Astrocyte (in vitro differentiated cells and primary cell): ENCODE results near the gene SYTL4. TPM values are rescaled to one million over a fixed set of nuclear protein-coding genes. Genes with fewer than 3 reads are reported as not detected.

Experiments used
- DNase-seq: peaks from one replicate; pipeline ENCODE4 v3.0.0-alpha.2; 2010; ENCODE audit warnings: low read depth
- FAIRE-seq: peaks from 2 replicates; lab custom pipeline; 2011; peaks lifted over from hg19 to GRCh38; lab: Jason Lieb, UNC
- H2AFZ ChIP-seq: 2 replicates; pipeline ENCODE4 v1.6.0; 2012; ENCODE audit warnings: low read depth, low read length, inconsistent platforms
- H3K27ac ChIP-seq: 2 replicates; pipeline ENCODE4 v1.5.1; 2011; ENCODE audit warnings: low read depth, low read length, inconsistent platforms
- H3K27me3 ChIP-seq: 2 replicates; pipeline ENCODE4 v1.6.0; 2011; ENCODE audit warnings: low read length, inconsistent platforms; ENCODE audit not compliant: insufficient read depth
- H3K36me3 ChIP-seq: 2 replicates; pipeline ENCODE4 v1.5.1; 2011; ENCODE audit warnings: low read length, inconsistent platforms; ENCODE audit not compliant: insufficient read depth
- H3K4me1 ChIP-seq: 2 replicates; pipeline ENCODE4 v1.5.1; 2011; ENCODE audit warnings: low read length, inconsistent platforms; ENCODE audit not compliant: insufficient read depth
- H3K4me2 ChIP-seq: 2 replicates; pipeline ENCODE4 v1.6.0; 2012; ENCODE audit warnings: low read length, inconsistent platforms
- H3K4me3 ChIP-seq: 2 replicates; pipeline ENCODE4 v1.5.1; 2011; ENCODE audit warnings: low read depth, mild to moderate bottlenecking, low read length, inconsistent platforms; ENCODE audit not compliant: insufficient read depth
- H3K79me2 ChIP-seq: 2 replicates; pipeline ENCODE4 v1.6.0; 2012; ENCODE audit warnings: mild to moderate bottlenecking, low read length, inconsistent platforms; ENCODE audit not compliant: insufficient read depth
- H3K9ac ChIP-seq: 2 replicates; pipeline ENCODE4 v1.6.0; 2012; ENCODE audit warnings: mild to moderate bottlenecking, low read length, inconsistent platforms
- H3K9me3 ChIP-seq: 2 replicates; pipeline ENCODE4 v1.5.1; 2012; ENCODE audit warnings: low read depth, mild to moderate bottlenecking, low read length, inconsistent platforms; ENCODE audit not compliant: insufficient read depth
- H4K20me1 ChIP-seq: 2 replicates; pipeline ENCODE4 v1.6.0; 2012; ENCODE audit warnings: low read length, inconsistent platforms; ENCODE audit not compliant: insufficient read depth
- H3K27ac Mint-ChIP-seq: one replicate; pipeline ENCODE4 v1.8.0; 2021; ENCODE audit warnings: mild to moderate bottlenecking, mixed read lengths; ENCODE audit not compliant: unreplicated experiment
- H3K27me3 Mint-ChIP-seq: one replicate; pipeline ENCODE4 v1.8.0; 2021; ENCODE audit warnings: low read depth, mixed read lengths; ENCODE audit not compliant: unreplicated experiment
- H3K36me3 Mint-ChIP-seq: one replicate; pipeline ENCODE4 v1.8.0; 2021; ENCODE audit warnings: low read depth, mixed read lengths; ENCODE audit not compliant: unreplicated experiment
- H3K4me1 Mint-ChIP-seq: one replicate; pipeline ENCODE4 v1.8.0; 2021; ENCODE audit warnings: low read depth, mixed read lengths; ENCODE audit not compliant: unreplicated experiment
- H3K4me3 Mint-ChIP-seq: one replicate; pipeline ENCODE4 v1.8.0; 2021; ENCODE audit warnings: mild to moderate bottlenecking, moderate library complexity, mixed read lengths; ENCODE audit not compliant: unreplicated experiment
- H3K9me3 Mint-ChIP-seq: one replicate; pipeline ENCODE4 v1.8.0; 2021; ENCODE audit warnings: mild to moderate bottlenecking, mixed read lengths; ENCODE audit not compliant: unreplicated experiment
- EZH2 ChIP-seq: IDR thresholded peaks from 2 replicates; pipeline ENCODE4 v1.6.1; 2012; ENCODE audit warnings: mild to moderate bottlenecking, low read length, inconsistent platforms; ENCODE audit not compliant: insufficient read depth
- total RNA-seq: library from RNA; stranded (reverse); gene quantifications from 2 replicates; pipeline ENCODE4 v1.2.1, GENCODE V29; 2021
- TF ChIP-seq, protein P1 (sequence below): IDR thresholded peaks from 2 replicates; pipeline ENCODE4 v1.5.1; 2011; ENCODE audit warnings: low read depth, mild to moderate bottlenecking, inconsistent platforms, low read length, moderate library complexity; ENCODE audit not compliant: insufficient read depth

Gene SYTL4
- total RNA-seq, 1 donor from 2014 or later: 3.3 TPM

DNA sequence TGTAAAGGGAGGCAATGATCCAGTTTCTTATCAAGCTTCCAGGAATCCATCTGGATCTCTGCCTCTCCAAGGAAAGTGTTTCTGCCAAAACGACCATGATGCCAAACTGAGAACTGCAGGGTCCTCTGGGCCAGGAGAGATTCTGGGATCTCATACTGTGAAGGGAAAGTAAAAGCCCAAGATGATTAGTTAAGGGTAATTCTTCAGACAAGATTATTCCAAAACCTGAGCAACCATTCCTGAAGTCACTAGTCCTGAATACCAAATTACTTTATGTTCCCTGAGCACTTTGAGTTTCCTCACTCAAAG lies 46.0 kb downstream of the SYTL4 start:
- Histone ChIP-seq H3K27me3 (no peaks in the 10 kb centered on the region), H3K4me3 (no peak overlapping the region), H3K79me2 (no peaks in the 10 kb centered on the region), H3K4me2 (no peak overlapping the region), H3K9ac (no peak overlapping the region), H3K4me1 (peaks cover 13% of the 10 kb centered on the region), H3K27ac (no peak overlapping the region), H4K20me1 (no peaks in the 10 kb centered on the region), H3K9me3 (no peaks in the 10 kb centered on the region), H2AFZ (no peak overlapping the region), H3K36me3 (peaks cover 3% of the 10 kb centered on the region)
- Mint-ChIP-seq H3K9me3 (no peaks in the 10 kb centered on the region), H3K4me3 (no peak overlapping the region), H3K36me3 (no peaks in the 10 kb centered on the region), H3K4me1 (peaks cover under 1% of the 10 kb centered on the region), H3K27me3 (no peaks in the 10 kb centered on the region), H3K27ac (no peak overlapping the region)
- no peak for DNase-seq
- TF ChIP-seq, protein P1, sequence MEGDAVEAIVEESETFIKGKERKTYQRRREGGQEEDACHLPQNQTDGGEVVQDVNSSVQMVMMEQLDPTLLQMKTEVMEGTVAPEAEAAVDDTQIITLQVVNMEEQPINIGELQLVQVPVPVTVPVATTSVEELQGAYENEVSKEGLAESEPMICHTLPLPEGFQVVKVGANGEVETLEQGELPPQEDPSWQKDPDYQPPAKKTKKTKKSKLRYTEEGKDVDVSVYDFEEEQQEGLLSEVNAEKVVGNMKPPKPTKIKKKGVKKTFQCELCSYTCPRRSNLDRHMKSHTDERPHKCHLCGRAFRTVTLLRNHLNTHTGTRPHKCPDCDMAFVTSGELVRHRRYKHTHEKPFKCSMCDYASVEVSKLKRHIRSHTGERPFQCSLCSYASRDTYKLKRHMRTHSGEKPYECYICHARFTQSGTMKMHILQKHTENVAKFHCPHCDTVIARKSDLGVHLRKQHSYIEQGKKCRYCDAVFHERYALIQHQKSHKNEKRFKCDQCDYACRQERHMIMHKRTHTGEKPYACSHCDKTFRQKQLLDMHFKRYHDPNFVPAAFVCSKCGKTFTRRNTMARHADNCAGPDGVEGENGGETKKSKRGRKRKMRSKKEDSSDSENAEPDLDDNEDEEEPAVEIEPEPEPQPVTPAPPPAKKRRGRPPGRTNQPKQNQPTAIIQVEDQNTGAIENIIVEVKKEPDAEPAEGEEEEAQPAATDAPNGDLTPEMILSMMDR: no peak
- no peak for TF ChIP-seq EZH2
- no peak for FAIRE-seq

DNA sequence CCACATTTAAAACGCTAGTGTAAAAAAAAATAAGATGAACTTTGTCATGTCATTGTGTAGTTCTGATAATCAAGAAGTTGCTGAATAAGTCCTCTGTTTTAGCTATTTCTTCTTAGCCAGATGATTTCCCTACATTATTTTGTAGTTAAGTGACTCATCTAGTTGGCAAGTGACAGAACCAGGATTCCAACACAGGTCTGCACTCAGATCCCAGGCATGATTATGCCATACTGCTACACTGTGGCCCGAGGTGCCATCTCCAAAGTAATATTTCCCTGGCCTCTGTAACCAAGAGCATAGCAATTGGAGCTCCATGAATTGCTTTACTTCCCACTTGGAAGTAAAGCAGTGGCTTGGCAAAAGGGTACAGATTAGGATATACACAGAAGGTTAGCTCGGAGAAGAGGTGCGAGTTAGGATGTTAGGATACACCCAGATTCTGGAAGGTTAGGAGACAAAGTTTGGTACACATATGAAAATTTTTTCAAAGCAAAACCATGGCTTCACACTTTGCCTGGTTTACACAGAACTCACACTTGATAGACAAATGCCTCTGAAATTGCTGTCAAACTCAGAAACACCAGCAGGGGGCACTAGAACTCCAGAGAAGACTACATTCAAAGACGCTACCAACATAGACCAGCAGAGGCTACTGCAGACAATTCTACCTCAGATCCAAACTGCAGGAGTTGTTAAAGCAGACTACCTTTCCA lies 46.5 kb downstream of the SYTL4 start:
- FAIRE-seq: peak; percentile 99

DNA sequence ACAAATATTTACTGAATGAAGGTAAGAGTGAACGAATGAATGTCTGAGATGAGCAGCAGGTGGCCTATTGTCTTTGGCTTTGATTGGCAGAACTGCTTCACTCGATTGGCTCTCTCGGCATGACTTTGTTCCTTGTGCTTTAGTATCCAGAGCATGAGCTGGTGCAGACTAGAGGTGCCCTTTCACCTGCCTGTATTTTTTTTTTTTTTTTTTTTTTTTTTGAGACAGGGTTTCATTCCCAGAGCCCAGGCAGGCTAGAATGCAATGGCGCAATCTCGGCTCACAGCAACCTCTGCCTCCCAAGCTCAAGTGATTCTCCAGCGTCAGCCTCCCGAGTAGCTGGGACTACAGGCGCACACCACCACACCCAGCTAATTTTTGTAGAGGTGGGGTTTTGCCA lies 49.0 kb downstream of the SYTL4 start:
- no peak for DNase-seq
- Histone ChIP-seq H3K9me3 (no peaks in the 10 kb centered on the region), H3K27me3 (no peaks in the 10 kb centered on the region), H3K79me2 (no peaks in the 10 kb centered on the region), H2AFZ (no peak overlapping the region), H3K27ac (no peak overlapping the region), H3K4me3 (no peak overlapping the region), H3K36me3 (peaks cover 3% of the 10 kb centered on the region), H3K4me1 (peaks cover 16% of the 10 kb centered on the region), H3K9ac (no peak overlapping the region), H3K4me2 (no peak overlapping the region), H4K20me1 (no peaks in the 10 kb centered on the region)
- peaks cover 6% of the 10 kb centered on the region for H3K4me1 Mint-ChIP-seq
- H3K36me3 Mint-ChIP-seq: peaks cover 3% of the 10 kb centered on the region
- peak; percentile 83 for FAIRE-seq
- H3K27me3 Mint-ChIP-seq: no peaks in the 10 kb centered on the region
- no peak overlapping the region for H3K4me3 Mint-ChIP-seq
- TF ChIP-seq, protein P1: no peak
- TF ChIP-seq EZH2: no peak
- H3K27ac Mint-ChIP-seq: no peak overlapping the region
- no peaks in the 10 kb centered on the region for H3K9me3 Mint-ChIP-seq

More for the DNA sequence above, 46.5 kb downstream of the SYTL4 start:
- Mint-ChIP-seq H3K4me3 (no peak overlapping the region), H3K9me3 (no peaks in the 10 kb centered on the region), H3K36me3 (peaks cover 3% of the 10 kb centered on the region), H3K4me1 (peaks cover 5% of the 10 kb centered on the region), H3K27ac (no peak overlapping the region), H3K27me3 (no peaks in the 10 kb centered on the region)
- TF ChIP-seq, protein P1: peak; percentile 81
- no peak for TF ChIP-seq EZH2
- peak overlapping the region; percentile 10 for H3K4me2 ChIP-seq
- H3K9me3 ChIP-seq: no peaks in the 10 kb centered on the region
- DNase-seq: peak; percentile 53
- no peak overlapping the region for H2AFZ ChIP-seq
- no peak overlapping the region for H3K27ac ChIP-seq
- no peaks in the 10 kb centered on the region for H3K79me2 ChIP-seq
- peaks cover 16% of the 10 kb centered on the region for H3K4me1 ChIP-seq
- H3K27me3 ChIP-seq: no peaks in the 10 kb centered on the region
- H3K9ac ChIP-seq: no peak overlapping the region
- no peak overlapping the region for H3K4me3 ChIP-seq
- H3K36me3 ChIP-seq: peaks cover 3% of the 10 kb centered on the region
- no peaks in the 10 kb centered on the region for H4K20me1 ChIP-seq
